Measurements from ENCODE around the gene RBMS2. TPM values are rescaled to one million over a fixed set of nuclear protein-coding genes. Genes with fewer than 3 reads are reported as not detected.
"Not testable (repeated sequence)": the region's sequence is repeated elsewhere in the genome, so short reads cannot be mapped to it uniquely, and the experiment has no call there.

RBMS2 gene
- polyA plus RNA-seq, 4 donors = 32.3 to 46.9 (median 44.2) TPM

- no peak for DNase-seq (ENCODE audit: low read depth in 4 of 4, low spot score in 3 of 4)
Observed at GRCh38 chr12:56510786-56511185, 10.8 kb upstream of the RBMS2 start.

- not testable (repeated sequence) for DNase-seq (ENCODE audit: low read depth in 4 of 4, low spot score in 3 of 4)
Observed at GRCh38 chr12:56514014-56514318, 7.7 kb upstream of the RBMS2 start.

DNA sequence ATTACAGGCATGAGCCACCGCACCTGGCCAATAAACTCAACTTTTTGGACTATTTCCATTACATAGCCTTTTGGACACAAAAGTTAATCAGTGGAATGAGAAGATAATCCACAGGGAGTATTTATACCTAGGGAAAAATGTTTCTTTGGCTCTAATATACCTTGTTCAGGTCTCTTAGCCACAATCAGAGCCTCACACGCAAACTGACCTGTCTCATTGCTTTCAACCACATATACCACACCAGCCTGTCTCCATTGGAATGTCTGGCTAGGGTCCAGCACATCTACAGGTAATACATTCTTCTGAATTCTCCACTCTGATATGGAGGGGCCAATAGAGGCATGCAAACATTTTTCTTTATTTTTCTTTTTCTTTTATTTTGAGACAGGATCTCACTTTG is 3.8 kb upstream of the RBMS2 start:
- DNase-seq (ENCODE audit: low read depth in 4 of 4, low spot score in 3 of 4) = no peak

DNA sequence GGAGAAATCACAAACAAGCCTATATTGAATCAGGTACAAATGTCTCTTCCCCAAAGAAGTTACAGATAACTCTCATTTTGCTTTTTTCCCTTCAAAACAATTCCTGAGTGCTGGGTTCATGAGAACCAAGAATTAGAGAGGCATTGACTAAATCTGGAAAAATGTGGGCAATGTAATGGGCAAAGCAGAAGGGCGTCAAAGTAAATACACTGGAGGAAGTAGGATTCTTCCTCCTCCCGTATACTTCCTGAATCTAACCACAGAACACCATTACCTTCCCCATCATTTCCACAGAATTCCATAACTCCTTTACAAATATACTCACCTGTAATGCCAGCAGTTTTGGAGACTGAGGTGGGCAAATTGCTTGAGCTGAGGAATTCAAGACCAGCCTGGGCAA is 3.0 kb upstream of the RBMS2 start:
- no peak for DNase-seq (ENCODE audit: low read depth in 4 of 4, low spot score in 3 of 4)

DNA sequence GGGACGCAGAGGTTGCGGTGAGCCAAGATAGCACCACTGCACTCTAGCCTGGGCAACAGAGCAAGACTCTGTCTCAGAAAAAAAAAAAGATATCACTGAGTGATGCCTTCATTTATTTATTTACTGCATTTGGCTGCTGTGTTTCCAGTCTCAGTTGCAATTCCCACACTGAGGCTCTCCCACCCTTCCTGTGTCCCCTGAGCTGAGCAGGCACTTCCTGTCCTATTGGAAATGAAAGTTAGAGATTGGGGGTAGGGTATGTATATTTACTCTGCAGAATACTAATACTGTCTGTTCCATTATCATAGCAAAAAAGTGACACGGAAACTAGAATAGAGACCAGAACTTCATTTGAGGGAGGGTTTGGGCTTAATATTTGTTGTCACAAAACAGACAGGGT is 1.6 kb upstream of the RBMS2 start:
- no peak for DNase-seq (ENCODE audit: low read depth in 4 of 4, low spot score in 3 of 4)

DNA sequence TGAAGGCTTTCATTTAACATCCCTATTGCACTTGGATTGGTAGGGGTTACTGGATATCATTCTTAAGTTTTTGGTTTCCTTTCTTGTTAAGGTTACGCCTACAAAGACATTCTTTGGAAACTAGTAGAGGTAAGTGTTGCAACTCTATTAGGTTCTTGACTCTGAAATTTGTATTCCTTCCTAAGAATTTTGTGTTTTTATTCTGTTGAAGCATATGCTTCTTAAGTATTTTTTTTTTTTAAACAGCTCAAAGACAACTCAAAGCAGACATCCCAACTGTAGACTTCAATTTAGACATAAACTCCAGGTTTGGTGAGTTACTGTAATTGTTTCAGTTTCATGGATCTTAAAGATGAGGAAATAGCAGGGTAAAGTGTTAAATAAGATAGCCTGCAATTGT is 1.1 kb upstream of the RBMS2 start:
- no peak for DNase-seq (ENCODE audit: low read depth in 4 of 4, low spot score in 3 of 4)

- DNase-seq (ENCODE audit: low read depth in 4 of 4, low spot score in 3 of 4) = no peak
Observed at GRCh38 chr12:56521209-56521589, 421 bp upstream of the RBMS2 start.

DNA sequence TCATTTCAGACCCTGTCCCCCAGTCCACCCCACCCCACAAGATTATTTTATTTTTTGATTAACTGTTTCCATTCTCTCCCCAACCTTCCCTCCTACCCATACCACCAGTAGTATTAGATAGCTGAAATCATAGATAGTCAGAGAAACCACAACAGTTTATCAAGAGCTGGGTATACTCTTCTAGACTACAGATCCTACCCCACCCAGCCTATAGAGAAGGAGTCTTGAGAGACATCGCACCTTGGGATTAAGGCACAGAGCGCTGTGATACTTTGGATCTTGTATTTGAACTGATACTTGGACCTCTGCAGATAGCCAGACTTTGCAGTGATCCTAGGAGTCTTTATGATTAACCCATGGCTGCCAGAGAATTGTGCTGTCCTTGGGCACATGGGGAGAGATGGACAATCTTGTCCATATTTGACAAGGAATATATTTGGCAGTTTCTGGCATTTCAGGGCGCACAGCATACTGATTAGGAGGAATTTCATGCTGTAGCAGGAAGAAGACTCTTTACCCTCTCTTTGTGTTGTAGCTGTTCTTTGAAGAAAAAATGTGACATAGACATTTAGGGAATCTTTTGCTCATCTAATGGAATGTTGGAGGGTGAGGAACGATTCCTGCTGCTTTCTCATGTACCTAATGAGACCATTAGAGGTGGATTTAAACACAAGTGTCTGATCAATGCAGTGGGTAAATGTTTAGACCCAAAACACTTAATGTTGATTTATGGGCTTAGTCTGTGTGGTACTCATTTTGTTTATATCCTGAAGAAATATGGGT is 982 bp downstream of the RBMS2 start:
- no peak for DNase-seq (ENCODE audit: low read depth in 4 of 4, low spot score in 3 of 4)

GRCh38 chr12:56528846-56529245 is 7.2 kb downstream of the RBMS2 start:
- no peak for DNase-seq (ENCODE audit: low read depth in 4 of 4, low spot score in 3 of 4)

DNA sequence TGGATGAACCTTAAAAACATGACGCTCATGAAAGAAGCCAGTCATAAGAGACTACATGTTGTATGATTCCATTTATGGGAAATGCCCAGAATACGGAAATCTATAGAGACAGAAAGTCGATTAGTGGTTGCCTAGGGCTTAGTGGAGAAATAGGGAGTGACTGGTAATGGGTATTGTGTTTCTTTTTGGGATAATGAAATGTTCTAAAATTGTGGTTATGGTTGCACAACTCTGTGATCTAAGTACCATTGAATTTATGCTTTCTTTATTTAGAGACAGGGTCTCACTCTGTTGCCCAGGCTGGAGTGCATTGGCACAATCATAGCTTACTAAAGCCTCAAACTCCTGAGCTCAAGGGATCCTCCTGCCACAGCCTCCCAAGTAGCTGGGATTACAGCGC is 8.0 kb downstream of the RBMS2 start:
- DNase-seq (ENCODE audit: low read depth in 4 of 4, low spot score in 3 of 4) = no peak

DNA sequence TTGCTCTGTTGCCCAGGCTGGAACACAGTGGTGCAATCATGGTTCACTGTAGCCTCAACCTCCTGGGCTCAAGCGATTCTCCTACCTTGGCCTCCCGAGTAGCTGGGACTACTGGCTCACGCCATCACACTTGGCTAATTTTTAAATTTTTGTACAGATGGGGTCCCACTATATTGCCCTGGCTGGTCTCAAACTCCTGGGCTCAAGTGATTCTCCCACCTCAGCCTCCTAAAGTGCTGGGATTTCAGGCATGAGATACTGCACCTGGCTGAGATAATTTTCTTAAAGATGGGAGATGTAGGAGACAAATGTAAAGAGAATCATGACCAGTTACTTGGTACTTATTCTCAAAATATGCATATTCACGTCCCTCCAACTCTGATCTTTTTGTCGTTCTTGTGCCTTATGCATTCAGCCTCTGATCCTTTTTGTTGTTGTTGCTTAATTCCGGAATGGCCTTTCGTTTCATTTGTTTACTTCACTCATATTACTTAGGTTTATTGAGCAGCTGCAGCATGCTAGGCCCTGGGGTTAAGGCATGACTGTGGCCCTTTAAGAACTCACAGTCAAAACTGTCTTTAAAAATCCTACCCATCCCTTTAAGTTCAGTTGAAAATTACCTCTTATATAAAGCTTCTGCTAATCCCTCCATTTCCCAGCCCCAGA is 8.9 kb downstream of the RBMS2 start:
- no peak for DNase-seq (ENCODE audit: low read depth in 4 of 4, low spot score in 3 of 4)

DNA sequence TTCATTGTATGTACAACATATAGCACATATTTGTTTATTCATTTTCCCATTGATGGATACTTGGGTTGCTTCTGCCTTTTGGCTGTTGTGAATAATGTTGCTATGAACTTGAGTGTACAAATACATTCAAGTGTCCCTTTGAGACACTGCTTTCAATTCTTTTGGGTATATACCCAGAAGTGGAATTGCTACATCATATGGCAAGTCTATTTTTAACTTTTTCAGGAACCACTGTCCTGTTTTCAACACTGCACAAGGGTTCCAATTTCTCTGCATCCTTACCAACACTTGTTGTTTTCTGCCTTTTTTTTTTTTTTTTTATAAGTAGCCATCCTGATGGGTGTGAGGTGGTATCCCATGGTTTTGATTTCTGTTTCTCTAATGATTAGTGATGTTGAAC is 15.9 kb downstream of the RBMS2 start:
- DNase-seq (ENCODE audit: low read depth in 4 of 4, low spot score in 3 of 4) = no peak

GRCh38 chr12:56541631-56542030 is 20.0 kb downstream of the RBMS2 start:
- DNase-seq (ENCODE audit: low read depth in 4 of 4, low spot score in 3 of 4) = no peak

DNA sequence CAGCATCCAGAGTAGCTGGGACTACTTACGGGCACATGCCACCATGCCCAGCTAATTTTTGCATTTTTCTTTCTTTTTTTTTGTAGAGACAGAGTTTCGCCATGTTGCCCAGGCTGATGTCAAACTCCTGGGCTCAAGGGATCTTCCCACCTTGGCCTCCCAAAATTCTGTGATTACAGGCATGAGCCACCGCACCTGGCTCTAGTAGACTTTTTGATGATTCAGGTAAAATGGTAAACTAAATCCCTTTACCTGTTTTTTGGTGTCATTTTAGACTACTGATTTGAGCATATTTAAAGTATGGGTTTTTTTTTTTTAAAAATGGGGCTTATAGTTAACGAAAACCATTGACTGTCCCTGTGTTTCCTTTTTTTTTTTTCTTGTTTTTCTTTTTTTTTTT is 20.5 kb downstream of the RBMS2 start:
- no peak for DNase-seq (ENCODE audit: low read depth in 4 of 4, low spot score in 3 of 4)

GRCh38 chr12:56545023-56545604 is 23.5 kb downstream of the RBMS2 start:
- DNase-seq (ENCODE audit: low read depth in 4 of 4, low spot score in 3 of 4) = no peak

DNA sequence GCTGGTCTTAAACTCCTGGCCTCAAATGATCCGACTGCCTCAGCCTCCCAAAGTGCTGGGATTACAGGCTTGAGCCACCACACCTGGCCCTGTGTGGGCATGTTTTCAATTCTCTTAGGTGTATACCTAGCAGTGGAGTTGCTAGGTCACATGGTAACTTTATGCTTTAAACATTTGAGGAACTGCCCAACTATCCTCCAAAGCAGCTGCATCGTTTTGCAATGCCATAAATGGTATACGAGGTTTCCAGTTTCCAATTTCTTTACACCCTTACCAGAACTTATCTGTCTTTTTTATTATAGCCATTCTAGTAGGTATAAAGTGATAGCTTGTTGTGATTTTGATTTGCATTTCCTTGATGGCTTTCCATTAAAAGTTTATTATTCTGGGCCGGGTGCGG is 25.1 kb downstream of the RBMS2 start:
- no peak for DNase-seq (ENCODE audit: low read depth in 4 of 4, low spot score in 3 of 4)

DNA sequence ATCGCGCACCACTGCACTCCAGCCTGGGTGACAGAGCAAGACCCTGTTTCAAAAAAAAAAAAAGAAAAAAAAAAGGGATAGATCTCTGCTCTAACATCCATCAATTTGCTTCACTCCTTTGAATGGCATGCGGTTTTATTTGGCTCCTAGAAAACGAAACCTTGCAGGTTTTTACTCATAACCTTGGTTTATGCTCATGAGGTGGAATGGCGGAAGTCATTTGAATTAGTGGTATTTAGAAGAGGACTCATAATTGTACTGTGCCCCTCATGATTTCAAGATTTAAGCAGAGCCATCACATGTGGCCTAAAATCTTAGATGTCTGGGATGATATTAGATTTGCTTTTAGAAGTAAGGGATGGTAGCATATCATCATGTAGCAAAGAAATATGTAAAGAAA is 29.4 kb downstream of the RBMS2 start:
- DNase-seq (ENCODE audit: low read depth in 4 of 4, low spot score in 3 of 4) = no peak

GRCh38 chr12:56565510-56566101 is 44.0 kb downstream of the RBMS2 start:
- DNase-seq (ENCODE audit: low read depth in 4 of 4, low spot score in 3 of 4) = peak; percentile 83 to 91 (median 88)

DNA sequence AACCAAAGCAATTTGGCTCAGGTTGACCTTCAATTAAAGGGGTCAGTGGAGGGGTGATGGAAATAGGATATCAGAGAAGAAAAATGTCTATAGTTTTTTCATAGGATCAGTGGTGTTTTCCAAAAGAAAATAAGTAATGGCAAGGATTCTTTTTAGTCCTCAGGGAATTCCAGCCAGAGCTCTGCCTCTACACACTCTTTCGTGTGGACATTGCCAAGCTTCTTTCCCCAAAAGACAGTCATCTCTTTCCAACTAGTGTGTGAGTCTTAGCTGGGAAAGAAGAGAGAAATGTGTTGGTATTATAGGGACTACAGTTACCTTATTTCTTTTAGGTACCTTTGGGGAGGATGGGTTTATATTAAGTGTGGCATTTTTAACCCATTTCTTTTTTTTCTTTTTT is 46.5 kb downstream of the RBMS2 start:
- no peak for DNase-seq (ENCODE audit: low read depth in 4 of 4, low spot score in 3 of 4)

DNA sequence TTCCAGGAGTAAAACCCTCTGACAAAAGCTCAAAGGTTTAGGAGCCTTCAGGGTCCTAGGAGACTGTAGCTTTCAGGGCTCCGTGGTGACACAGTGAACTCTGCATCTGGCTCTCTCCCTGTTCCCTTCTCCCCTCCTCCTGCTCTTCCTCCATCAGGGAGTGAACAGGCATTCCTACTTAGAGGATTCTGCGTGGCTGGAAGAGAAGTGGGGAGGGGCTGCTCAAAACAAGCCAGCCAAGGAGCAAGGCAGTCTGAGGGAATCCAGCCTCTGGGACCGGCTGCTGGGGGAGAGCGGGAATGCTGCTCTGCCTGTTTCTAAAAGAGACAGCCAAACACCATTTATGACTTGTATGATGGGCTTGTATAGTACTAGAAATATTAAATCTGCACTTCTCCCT is 49.5 kb downstream of the RBMS2 start:
- DNase-seq (ENCODE audit: low read depth in 4 of 4, low spot score in 3 of 4) = peak in 3 of 4 donors; percentile 29 to 42 (median 30)

- no peak for DNase-seq (ENCODE audit: low read depth in 4 of 4, low spot score in 3 of 4)
Observed at GRCh38 chr12:56572288-56572687, 50.7 kb downstream of the RBMS2 start.

GRCh38 chr12:56574210-56574609 is 52.6 kb downstream of the RBMS2 start:
- no peak for DNase-seq (ENCODE audit: low read depth in 4 of 4, low spot score in 3 of 4)
